GM23338 (cell line): ENCODE measurements around the gene PA2G4.

Experiments
- EZH2 ChIP-seq: fragments of 200-600 bp; sonication (generic); IDR thresholded peaks from one replicate; pipeline ENCODE4 v1.8.0; 2017; ENCODE audit warnings: antibody characterized with exemption, mild to moderate bottlenecking, low read depth; ENCODE audit not compliant: unreplicated experiment
- POLR2AphosphoS5 ChIP-seq: IDR thresholded peaks from 2 replicates; pipeline ENCODE4 v1.6.1; 2016; ENCODE audit warnings: antibody characterized with exemption, low read depth
- TF ChIP-seq, protein P1 (sequence below), 2 experiments: fragments of 200-600 bp in 1 of 2; sonication (generic) in 1 of 2; conservative IDR thresholded peaks; 2 replicates each; pipeline versions ENCODE4 v1.5.1 to v1.6.1; 2016 to 2017; ENCODE audit warnings: antibody characterized with exemption in 2 of 2, low read depth in 2 of 2, mild to moderate bottlenecking in 2 of 2, moderate library complexity in 1 of 2

GRCh38 chr12:56121204-56121870 is 17.0 kb downstream of the PA2G4 start:
- no peak for TF ChIP-seq EZH2
- TF ChIP-seq, protein P1, sequence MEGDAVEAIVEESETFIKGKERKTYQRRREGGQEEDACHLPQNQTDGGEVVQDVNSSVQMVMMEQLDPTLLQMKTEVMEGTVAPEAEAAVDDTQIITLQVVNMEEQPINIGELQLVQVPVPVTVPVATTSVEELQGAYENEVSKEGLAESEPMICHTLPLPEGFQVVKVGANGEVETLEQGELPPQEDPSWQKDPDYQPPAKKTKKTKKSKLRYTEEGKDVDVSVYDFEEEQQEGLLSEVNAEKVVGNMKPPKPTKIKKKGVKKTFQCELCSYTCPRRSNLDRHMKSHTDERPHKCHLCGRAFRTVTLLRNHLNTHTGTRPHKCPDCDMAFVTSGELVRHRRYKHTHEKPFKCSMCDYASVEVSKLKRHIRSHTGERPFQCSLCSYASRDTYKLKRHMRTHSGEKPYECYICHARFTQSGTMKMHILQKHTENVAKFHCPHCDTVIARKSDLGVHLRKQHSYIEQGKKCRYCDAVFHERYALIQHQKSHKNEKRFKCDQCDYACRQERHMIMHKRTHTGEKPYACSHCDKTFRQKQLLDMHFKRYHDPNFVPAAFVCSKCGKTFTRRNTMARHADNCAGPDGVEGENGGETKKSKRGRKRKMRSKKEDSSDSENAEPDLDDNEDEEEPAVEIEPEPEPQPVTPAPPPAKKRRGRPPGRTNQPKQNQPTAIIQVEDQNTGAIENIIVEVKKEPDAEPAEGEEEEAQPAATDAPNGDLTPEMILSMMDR (conservative IDR thresholded peaks at IDR 0.05; ENCODE audit: low read depth in 2 of 2), result no peak
- TF ChIP-seq POLR2AphosphoS5, result no peak
